ENCODE results near the gene TRIOBP. TPM values are rescaled to one million over a fixed set of nuclear protein-coding genes. Genes with fewer than 3 reads are reported as not detected.

TRIOBP gene
- total RNA-seq, 2 experiments from 2014 or later, result 9.0 to 10.1 TPM

- H3K4me1 ChIP-seq (ENCODE audit: insufficient read depth, low read length), result peaks cover 60% of the 10 kb centered on the region
- DNase-seq, result peak in 6 of 14 experiments; percentile 15 to 67 (median 47)
Observed at GRCh38 chr22:37672206-37672919, 24.5 kb upstream of the TRIOBP start.

DNA sequence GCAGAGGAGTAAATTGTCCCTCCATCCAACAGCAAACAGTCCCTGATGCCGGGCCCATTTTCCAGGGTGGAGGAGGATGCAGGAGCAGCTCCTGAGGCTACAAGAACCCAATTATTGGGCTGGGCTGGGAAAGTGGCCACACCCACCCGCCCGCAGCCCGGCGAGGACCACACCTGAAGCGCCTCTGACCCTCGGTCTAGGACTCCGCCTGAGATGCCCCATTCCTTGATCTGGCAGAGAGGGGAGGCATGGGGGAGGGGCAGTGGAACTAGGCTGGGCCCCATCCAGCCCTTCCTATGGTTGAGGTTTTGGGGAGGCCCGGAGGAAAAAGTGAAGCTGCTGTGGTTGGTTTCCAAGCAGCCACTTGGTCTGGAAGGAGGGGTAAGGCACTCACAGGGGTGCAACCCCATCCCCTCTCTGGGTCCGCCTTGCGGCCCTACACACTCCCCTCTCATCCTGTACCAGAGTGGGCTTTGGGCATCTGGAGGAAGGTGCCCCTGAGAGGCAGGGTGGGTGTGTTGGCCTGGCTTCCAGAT is 23.9 kb upstream of the TRIOBP start:
- peak overlapping the region; percentile 96 for H3K27ac Mint-ChIP-seq
- H3K36me3 ChIP-seq (ENCODE audit: insufficient read depth, low read length), result no peaks in the 10 kb centered on the region
- ChIA-PET CTCF (interaction anchor here (1.0 to 1.9 kb wide), 3 partner anchors 11 to 31 kb away, joined by 3 to 7 read pairs (median 5); no protein-coding TSS in a partner anchor), POLR2A (interaction anchor here (1.8 to 10.5 kb wide), 5 partner anchors 8 to 65 kb away, joined by 8 to 256 read pairs (median 17); partner anchors contain the start of genes GGA1, PDXP and SH3BP1)
- peaks cover 66% of the 10 kb centered on the region for H3K4me1 ChIP-seq (ENCODE audit: insufficient read depth, low read length)
- peak overlapping the region; percentile 75 for H3K4me3 Mint-ChIP-seq
- H3K9me3 ChIP-seq (ENCODE audit: control insufficient read depth in 1 of 2, insufficient read depth in 1 of 2, low read length in 2 of 2), result no peaks in the 10 kb centered on the region
- no peaks in the 10 kb centered on the region for H3K27me3 Mint-ChIP-seq
- H3K36me3 Mint-ChIP-seq (ENCODE audit: low read depth), result peaks cover 9% of the 10 kb centered on the region
- peaks cover 56% of the 10 kb centered on the region for H3K4me1 Mint-ChIP-seq (ENCODE audit: low read depth)
- peak overlapping the region in 1 of 2 donors; percentile 30 for H3K27ac ChIP-seq (ENCODE audit: low read depth in 1 of 2, low read length in 2 of 2)
- DNase-seq (no peak), ATAC-seq (ENCODE audit: poor library complexity) (no peak)
- no peaks in the 10 kb centered on the region for H3K27me3 ChIP-seq (ENCODE audit: control insufficient read depth in 1 of 2, insufficient read depth in 2 of 2, low read length in 2 of 2)
- TF ChIP-seq CTCF (IDR thresholded peaks at IDR 0.05), result no peak
- H3K4me3 ChIP-seq (ENCODE audit: low read length), result no peak overlapping the region
- no peaks in the 10 kb centered on the region for H3K9me3 Mint-ChIP-seq
- intact Hi-C loops (cut with DNase I, micrococcal nuclease), result no loop called here

More at GRCh38 chr22:37672206-37672919, 24.5 kb upstream of the TRIOBP start:
- Mint-ChIP-seq H3K27ac (peak overlapping the region; percentile 96), H3K9me3 (no peaks in the 10 kb centered on the region), H3K4me1 (ENCODE audit: low read depth) (peaks cover 53% of the 10 kb centered on the region), H3K36me3 (ENCODE audit: low read depth) (peaks cover 8% of the 10 kb centered on the region), H3K4me3 (peak overlapping the region; percentile 75), H3K27me3 (no peaks in the 10 kb centered on the region)
- POLR2A ChIA-PET, result interaction anchor here (0.8 to 10.5 kb wide), 10 partner anchors 9 to 64 kb away, joined by 3 to 256 read pairs (median 8); partner anchors contain the start of genes GGA1, PDXP and SH3BP1
- no peak for TF ChIP-seq CTCF (IDR thresholded peaks at IDR 0.05)
- CTCF ChIA-PET, result interaction anchor here (0.9 to 2.4 kb wide), 5 partner anchors 11 to 30 kb away, joined by 3 to 13 read pairs (median 5); partner anchors contain the start of gene PDXP
- H3K27ac ChIP-seq (ENCODE audit: low read depth in 1 of 2, low read length in 2 of 2), result peak overlapping the region; percentile 30 to 35
- intact Hi-C loops (cut with DNase I, micrococcal nuclease), result no loop called here
- H3K36me3 ChIP-seq (ENCODE audit: insufficient read depth, low read length), result no peaks in the 10 kb centered on the region
- H3K4me3 ChIP-seq (ENCODE audit: low read length), result no peak overlapping the region
- ATAC-seq (ENCODE audit: poor library complexity), result no peak
- no peaks in the 10 kb centered on the region for H3K27me3 ChIP-seq (ENCODE audit: control insufficient read depth in 1 of 2, insufficient read depth in 2 of 2, low read length in 2 of 2)
- H3K9me3 ChIP-seq (ENCODE audit: control insufficient read depth in 1 of 2, insufficient read depth in 1 of 2, low read length in 2 of 2), result no peaks in the 10 kb centered on the region

DNA sequence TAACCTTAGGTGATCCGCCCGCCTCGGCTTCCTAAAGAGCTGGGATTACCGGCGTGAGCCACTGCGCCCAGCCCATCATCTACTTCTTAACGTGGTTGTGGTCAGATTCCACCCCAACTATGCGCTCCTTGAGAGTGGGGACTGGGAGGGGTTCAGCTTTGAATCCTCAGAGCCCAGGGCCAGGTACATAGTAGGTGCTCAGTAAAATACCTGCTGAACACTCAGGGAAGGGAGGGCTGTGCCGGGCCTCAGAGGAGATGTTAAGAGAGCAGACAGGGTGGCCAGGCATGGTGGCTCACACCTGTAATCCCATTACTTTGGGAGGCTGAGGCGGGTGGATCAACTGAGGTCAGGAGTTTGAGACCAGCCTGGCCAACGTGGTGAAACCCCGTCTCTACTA is 22.6 kb upstream of the TRIOBP start:
- Mint-ChIP-seq H3K4me3 (peak overlapping the region; percentile 84), H3K36me3 (ENCODE audit: low read depth) (peaks cover 9% of the 10 kb centered on the region), H3K9me3 (no peaks in the 10 kb centered on the region), H3K27ac (peak overlapping the region; percentile 96), H3K4me1 (ENCODE audit: low read depth) (peaks cover 56% of the 10 kb centered on the region), H3K27me3 (no peaks in the 10 kb centered on the region)
- Histone ChIP-seq H3K9me3 (ENCODE audit: control insufficient read depth in 1 of 2, insufficient read depth in 1 of 2, low read length in 2 of 2) (peaks cover 0 to under 1% of the 10 kb centered on the region in 2 experiments), H3K36me3 (ENCODE audit: insufficient read depth, low read length) (no peaks in the 10 kb centered on the region), H3K4me3 (ENCODE audit: low read length) (no peak overlapping the region), H3K4me1 (ENCODE audit: insufficient read depth, low read length) (peaks cover 70% of the 10 kb centered on the region), H3K27ac (ENCODE audit: low read depth in 1 of 2, low read length in 2 of 2) (peak overlapping the region in 1 of 2 donors; percentile 44), H3K27me3 (ENCODE audit: control insufficient read depth in 1 of 2, insufficient read depth in 2 of 2, low read length in 2 of 2) (no peaks in the 10 kb centered on the region)
- CTCF ChIA-PET, result interaction anchor here (1.0 to 12.8 kb wide), 3 partner anchors 13 to 33 kb away, joined by 3 to 171 read pairs (median 3); partner anchors contain the start of genes PDXP and SH3BP1
- no peak for DNase-seq
- no peak for TF ChIP-seq CTCF (IDR thresholded peaks at IDR 0.05)
- POLR2A ChIA-PET, result interaction anchor here (4.7 to 10.5 kb wide), 4 partner anchors 13 to 66 kb away, joined by 29 to 256 read pairs (median 40); partner anchors contain the start of genes GGA1 and PDXP
- intact Hi-C loops (cut with DNase I, micrococcal nuclease), result no loop called here
- ATAC-seq (ENCODE audit: poor library complexity), result no peak

Data from CD4-positive, alpha-beta T cell (primary cell).